GM10266 (cell line): ENCODE measurements around the gene TMEM231.
"Not testable (repeated sequence)": the region's sequence is repeated elsewhere in the genome, so short reads cannot be mapped to it uniquely, and the experiment has no call there.

Experiments used
- DNase-seq: peaks from one replicate; pipeline ENCODE4 v3.0.0; 2012; ENCODE audit errors: extremely low spot score
- CTCF ChIP-seq: IDR thresholded peaks from 2 replicates; pipeline ENCODE4 v1.5.1; 2012; ENCODE audit warnings: mild to moderate bottlenecking, low read depth; ENCODE audit not compliant: control insufficient read depth, insufficient read depth; ENCODE audit errors: missing control alignments

Gene TMEM231

GRCh38 chr16:75529056-75529905 lies 26.8 kb downstream of the TMEM231 start:
- no peak for TF ChIP-seq CTCF
- no peak for DNase-seq

- no peak for DNase-seq
- TF ChIP-seq CTCF = no peak
These were observed 28.2 kb downstream of the TMEM231 start for GRCh38 chr16:75527825-75528299.

GRCh38 chr16:75526032-75526790 lies 29.8 kb downstream of the TMEM231 start:
- no peak for TF ChIP-seq CTCF
- DNase-seq = no peak

- no peak for DNase-seq
- TF ChIP-seq CTCF = no peak
These were observed 36.9 kb downstream of the TMEM231 start for GRCh38 chr16:75519175-75519574.

- DNase-seq = not testable (repeated sequence)
These were observed 39.7 kb downstream of the TMEM231 start for GRCh38 chr16:75516189-75516966.

- no peak for TF ChIP-seq CTCF
- DNase-seq = no peak
These were observed 41.8 kb downstream of the TMEM231 start for GRCh38 chr16:75514296-75514695.

- no peak for DNase-seq
- no peak for TF ChIP-seq CTCF
These were observed 49.5 kb downstream of the TMEM231 start for GRCh38 chr16:75506574-75506973.
